HG03520 (cell line): ENCODE data around the gene SPON1.
"Not testable (repeated sequence)": the region's sequence is repeated elsewhere in the genome, so short reads cannot be mapped to it uniquely, and the experiment has no call there.

Source experiments
- ATAC-seq: cut with Tn5 transposase; IDR thresholded peaks from one replicate; pipeline ENCODE4 v1.9.1; 2021; ENCODE audit warnings: mild to moderate bottlenecking, moderate library complexity; ENCODE audit not compliant: unreplicated experiment

SPON1 gene

GRCh38 chr11:14029971-14030920 lies 67.7 kb downstream of the SPON1 start:
- ATAC-seq: no peak

- not testable (repeated sequence) for ATAC-seq
These were observed 73.0 kb downstream of the SPON1 start for GRCh38 chr11:14035526-14035925.

GRCh38 chr11:14036469-14036868 lies 73.9 kb downstream of the SPON1 start:
- no peak for ATAC-seq

DNA sequence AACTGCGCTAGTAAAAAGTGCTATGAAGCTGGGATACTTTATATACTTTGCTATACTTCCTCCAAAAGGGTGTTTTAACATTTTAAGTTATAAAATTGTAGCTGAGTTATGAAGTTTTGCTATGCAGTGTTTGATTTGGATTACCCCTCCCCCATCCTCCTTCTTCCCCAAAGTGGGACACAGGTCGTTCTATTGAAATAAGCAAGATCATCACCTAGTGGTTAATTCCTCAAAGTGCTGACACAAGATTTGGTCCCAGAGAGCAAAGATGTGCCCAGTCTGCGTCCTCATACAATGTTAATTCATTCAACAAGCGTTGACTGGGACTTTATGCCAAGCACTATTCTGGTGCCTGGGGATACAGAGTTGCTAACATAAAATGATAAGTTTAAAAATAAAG lies 78.5 kb downstream of the SPON1 start:
- ATAC-seq: no peak

GRCh38 chr11:14041565-14041964 lies 79.0 kb downstream of the SPON1 start:
- no peak for ATAC-seq

DNA sequence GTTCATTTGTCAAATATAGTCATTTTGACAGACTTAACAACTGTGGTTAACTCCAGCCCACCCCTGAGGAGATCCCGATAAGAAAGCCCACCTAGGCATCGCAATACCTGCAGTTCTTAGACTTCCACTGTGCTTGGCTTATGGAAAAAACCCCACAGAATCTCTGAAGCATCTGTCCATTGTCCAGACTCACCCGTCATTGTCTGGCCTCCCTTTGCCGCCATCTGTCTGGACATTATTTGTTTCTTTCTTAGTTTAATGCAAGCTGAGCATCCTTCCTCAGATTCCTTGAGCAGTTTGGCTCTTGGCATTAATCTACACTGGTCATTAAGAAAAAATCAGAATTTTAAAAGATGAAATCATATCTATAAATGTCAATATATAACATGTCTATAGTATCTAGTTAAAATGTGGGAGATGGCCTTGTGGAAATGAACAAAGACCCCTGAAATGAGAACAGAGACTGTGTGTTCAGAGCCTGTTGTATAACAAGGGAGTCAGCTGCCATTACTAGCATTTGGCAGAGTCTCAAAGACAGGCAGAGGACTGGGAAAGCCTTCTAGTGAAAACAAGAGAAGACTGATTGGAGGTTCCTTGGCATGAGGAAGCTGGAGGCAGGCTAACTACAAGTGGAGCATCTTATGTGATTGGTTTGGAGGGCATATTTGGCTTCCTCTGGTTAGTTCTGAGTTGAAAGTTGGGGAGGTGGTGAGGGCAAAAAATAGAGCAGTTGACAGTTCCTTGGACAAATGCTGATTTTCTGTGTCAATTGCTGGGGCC lies 80.4 kb downstream of the SPON1 start:
- no peak for ATAC-seq

DNA sequence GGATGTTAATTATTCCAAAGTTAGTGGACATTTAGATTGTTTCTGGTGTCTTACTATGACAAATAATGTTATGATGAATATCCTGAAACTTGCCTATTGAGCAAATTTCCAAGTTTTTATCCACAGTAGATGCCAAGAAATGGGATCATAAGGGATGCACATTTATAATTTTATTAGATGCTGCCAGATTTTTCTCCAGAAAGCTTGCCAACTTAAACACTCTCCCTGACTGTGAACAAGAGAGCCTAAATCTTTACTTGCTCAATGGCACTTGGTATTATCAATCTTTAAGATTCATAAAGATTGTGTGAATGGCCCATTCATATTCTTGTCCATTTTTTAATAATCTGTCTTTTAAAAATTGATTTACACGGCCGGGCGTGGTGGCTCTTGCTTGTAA lies 82.4 kb downstream of the SPON1 start:
- no peak for ATAC-seq

DNA sequence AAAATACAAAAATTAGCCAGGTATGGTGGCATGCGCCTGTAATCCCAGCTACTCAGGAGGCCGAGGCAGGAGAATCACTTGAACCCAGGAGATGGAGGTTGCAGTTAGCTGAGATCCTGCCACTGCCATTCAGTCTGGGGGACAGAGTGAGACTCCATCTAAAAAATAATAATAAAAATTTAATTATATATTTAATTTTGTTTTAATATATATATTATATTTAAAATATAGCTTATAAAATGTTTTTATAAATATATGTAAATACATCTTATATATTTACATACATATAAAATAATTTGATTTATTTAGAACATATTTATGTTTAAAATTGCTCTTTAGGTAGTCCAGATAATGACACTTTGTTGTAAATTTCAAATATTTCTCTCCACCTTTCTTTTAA lies 82.9 kb downstream of the SPON1 start:
- no peak for ATAC-seq

- ATAC-seq: no peak
These were observed 89.7 kb downstream of the SPON1 start for GRCh38 chr11:14052198-14052597.

- no peak for ATAC-seq
These were observed 91.9 kb downstream of the SPON1 start for GRCh38 chr11:14054116-14055107.

- ATAC-seq: no peak
These were observed 93.4 kb downstream of the SPON1 start for GRCh38 chr11:14055936-14056335.

DNA sequence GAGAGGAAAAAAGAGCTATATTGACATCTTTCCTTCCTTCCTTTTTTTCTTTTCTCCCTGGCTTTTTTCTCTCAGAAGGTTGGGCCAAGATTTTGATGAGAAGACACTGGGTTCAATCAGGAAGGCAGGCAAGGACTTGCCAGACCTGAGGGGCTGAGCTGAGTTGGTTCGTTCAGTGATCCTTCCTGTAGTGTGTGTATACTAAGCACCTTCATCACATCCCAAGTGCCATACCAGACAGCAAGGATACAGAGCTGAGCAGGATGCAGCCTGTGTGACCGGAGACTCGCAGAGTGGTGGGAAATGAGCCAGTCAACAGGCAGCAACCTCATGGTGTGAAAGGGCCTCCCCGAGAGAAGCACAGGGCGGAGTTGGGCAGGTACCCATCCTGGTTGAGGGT lies 95.5 kb downstream of the SPON1 start:
- ATAC-seq: no peak

GRCh38 chr11:14059491-14059890 lies 97.0 kb downstream of the SPON1 start:
- ATAC-seq: no peak

DNA sequence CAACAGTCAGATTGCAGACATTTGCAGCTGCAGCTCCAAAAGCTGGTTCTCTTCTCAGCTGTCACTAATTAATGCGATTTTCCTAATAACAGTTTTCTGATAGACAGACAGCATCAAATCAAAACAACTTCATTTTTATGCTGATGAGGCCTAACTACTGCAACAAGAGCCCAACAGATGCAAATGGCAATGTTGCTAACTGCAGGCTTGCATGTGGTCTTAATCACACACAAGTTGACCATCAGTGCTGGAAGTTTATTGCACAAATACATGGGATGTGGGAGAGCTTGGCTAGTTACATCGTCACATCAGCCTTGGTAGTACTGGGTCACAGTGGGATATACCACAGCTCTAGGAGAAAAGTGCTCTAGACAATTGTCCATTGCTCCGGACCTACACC lies 99.2 kb downstream of the SPON1 start:
- no peak for ATAC-seq

DNA sequence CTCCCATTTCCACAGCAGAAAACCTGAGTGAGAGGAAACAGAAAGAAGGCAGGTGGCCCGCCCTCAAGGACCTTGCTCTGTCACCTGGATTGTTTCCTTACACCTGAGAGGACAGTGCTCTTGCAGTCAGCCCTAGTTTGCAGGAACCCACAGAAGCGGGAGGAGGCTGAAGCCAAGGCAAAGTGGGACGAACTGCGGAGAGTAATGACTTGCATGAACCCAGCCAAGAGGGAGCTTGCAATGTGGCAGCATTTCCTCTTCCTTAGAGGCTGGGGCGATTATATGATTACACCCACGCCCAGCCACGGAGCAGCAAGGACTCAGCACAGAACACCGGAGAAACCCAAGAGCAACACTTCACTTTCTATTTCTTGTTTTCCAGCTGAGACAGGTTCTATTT lies 102.6 kb downstream of the SPON1 start:
- no peak for ATAC-seq

- ATAC-seq: no peak
These were observed 103.2 kb downstream of the SPON1 start for GRCh38 chr11:14065681-14066080.

GRCh38 chr11:14067686-14068085 lies 105.2 kb downstream of the SPON1 start:
- ATAC-seq: no peak

GRCh38 chr11:14070896-14071295 lies 108.4 kb downstream of the SPON1 start:
- no peak for ATAC-seq

DNA sequence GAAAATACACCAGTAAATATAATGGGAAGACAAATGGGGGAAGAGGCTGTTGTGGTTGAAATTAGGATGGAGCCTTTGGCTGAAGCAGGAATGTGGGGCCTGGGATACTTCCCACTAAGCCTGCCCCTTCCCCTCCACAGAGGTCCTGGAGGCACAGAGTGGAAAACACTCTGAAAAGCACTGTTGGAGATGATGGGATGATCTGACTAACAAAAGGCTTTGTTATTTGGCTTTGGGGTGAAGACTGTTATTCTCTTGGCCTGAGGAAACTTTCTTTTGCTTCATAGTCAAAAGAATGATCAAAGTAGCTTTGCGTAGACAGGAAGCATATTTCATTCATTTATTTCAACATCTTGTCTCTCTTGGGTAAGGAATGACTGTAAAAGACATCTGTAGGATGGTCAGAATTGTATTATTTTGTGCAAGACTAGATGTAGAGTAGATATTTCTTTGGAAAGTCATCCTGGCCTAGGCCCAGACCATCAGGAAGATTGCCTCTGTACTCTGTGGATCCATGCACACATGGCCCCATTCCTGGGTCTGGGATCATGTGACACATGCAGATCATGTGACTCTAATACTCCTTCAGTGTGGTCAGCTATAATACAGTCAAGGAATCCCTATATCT lies 111.4 kb downstream of the SPON1 start:
- ATAC-seq: no peak
